ENCODE data around the gene ANKRD11.
A peak's percentile ranks its signal among the peaks of the same experiment; 100 is the strongest.

The ANKRD11 gene

DNA sequence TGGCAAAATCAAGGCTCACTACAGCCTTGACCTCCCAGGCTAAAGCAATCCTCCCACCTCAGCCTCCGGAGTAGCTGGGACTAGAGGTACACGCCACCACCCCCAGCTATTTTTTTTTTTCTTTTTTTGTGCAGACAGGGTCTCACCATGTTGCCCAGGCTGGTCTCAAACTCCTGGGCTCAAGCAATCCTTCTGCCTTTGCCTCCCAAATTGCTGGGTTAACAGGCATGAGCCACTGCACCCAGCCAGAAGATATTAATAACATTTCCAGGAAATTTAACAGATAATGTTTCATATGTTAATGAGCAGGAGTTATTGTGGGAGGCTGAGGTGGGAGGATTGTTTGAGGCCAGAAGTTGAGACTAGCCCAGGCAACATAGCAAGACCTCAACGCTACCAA is 9.4 kb upstream of the ANKRD11 start:
- no peak overlapping the region for H3K27ac ChIP-seq (replicated peaks; ENCODE audit: low read length)
- no peak overlapping the region for H3K14ac ChIP-seq (ENCODE audit: low read length)
- no CpG with 5 or more reads among the region's 3 CpGs for WGBS, 2 donors (ENCODE audit: extremely low coverage in 2 of 2, insufficient read length in 2 of 2, insufficient replicate concordance in 1 of 2)
- peaks cover 2% of the 10 kb centered on the region for H3K79me1 ChIP-seq (ENCODE audit: low read depth, low read length)
- no peak overlapping the region for H3K4me3 ChIP-seq (ENCODE audit: low read length in 2 of 2)
- no peak overlapping the region for H4K91ac ChIP-seq (ENCODE audit: low read depth, low read length, poor library complexity)
- H2BK120ac ChIP-seq (ENCODE audit: low read depth, low read length): no peak overlapping the region
- no peak for DNase-seq (ENCODE audit: low spot score)
- H2AFZ ChIP-seq (ENCODE audit: low read length): no peak overlapping the region
- no peak overlapping the region for H2BK12ac ChIP-seq (ENCODE audit: low read length)
- no peak overlapping the region for H3K18ac ChIP-seq (ENCODE audit: low read length)
- H2BK5ac ChIP-seq (ENCODE audit: low read length): peak overlapping the region; percentile 48
- peaks cover 0 to 6% of the 10 kb centered on the region in 2 donors for H3K4me1 ChIP-seq (ENCODE audit: control insufficient read depth in 2 of 2, insufficient read depth in 1 of 2, low read depth in 1 of 2, low read length in 2 of 2)
- H3K4me2 ChIP-seq (ENCODE audit: insufficient read depth, low read length, poor library complexity, severe bottlenecking): no peak overlapping the region
- H3K9me3 ChIP-seq (replicated peaks in 1 of 2; ENCODE audit: control insufficient read depth in 2 of 2, insufficient read depth in 1 of 2, low read depth in 1 of 2, low read length in 2 of 2): no peaks in the 10 kb centered on the region
- H2AK5ac ChIP-seq (ENCODE audit: low read depth, low read length): no peak overlapping the region
- no peak overlapping the region for H3K9ac ChIP-seq (ENCODE audit: low read depth, low read length, poor library complexity)
- H2BK15ac ChIP-seq (ENCODE audit: low read length): no peak overlapping the region
- H3K36me3 ChIP-seq (replicated peaks in 1 of 2; ENCODE audit: control insufficient read depth in 2 of 2, insufficient read depth in 2 of 2, low read length in 2 of 2): peaks cover 4 to 6% of the 10 kb centered on the region in 2 donors
- H3K4ac ChIP-seq (ENCODE audit: low read length): no peak overlapping the region
- H4K8ac ChIP-seq (ENCODE audit: low read depth, low read length): no peak overlapping the region
- H3K27me3 ChIP-seq (ENCODE audit: control insufficient read depth in 3 of 3, insufficient read depth in 3 of 3, low read depth in 1 of 3, low read length in 3 of 3): no peaks in the 10 kb centered on the region
- H3K23ac ChIP-seq (ENCODE audit: low read depth, low read length, poor library complexity): no peak overlapping the region

DNA sequence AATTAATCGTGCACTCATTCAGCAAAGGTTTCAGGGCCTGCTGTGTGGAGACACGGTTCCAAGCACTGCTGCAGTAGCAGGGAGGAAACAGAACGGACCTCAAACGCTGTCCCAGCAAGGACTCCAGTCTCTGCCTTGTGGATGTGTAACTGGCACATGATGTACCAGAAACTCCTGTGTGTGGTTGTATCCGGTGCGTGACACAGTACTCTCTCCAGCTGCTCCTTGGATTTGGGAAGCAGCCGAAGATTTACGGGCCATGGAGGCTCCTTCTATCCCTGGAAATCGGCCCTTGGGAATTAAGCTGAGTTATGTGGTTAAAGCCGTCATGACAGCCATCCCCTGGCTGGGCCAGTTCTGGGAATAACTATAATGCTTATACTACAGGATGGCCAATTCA is 8.5 kb upstream of the ANKRD11 start:
- H3K4me1 ChIP-seq (ENCODE audit: control insufficient read depth in 2 of 2, insufficient read depth in 1 of 2, low read depth in 1 of 2, low read length in 2 of 2): peaks cover 0 to 14% of the 10 kb centered on the region in 2 donors
- H3K4me3 ChIP-seq (ENCODE audit: low read length in 2 of 2): no peak overlapping the region
- peaks cover 2% of the 10 kb centered on the region for H3K79me1 ChIP-seq (ENCODE audit: low read depth, low read length)
- H4K91ac ChIP-seq (ENCODE audit: low read depth, low read length, poor library complexity): no peak overlapping the region
- H3K27ac ChIP-seq (replicated peaks; ENCODE audit: low read length): no peak overlapping the region
- no peak overlapping the region for H3K4ac ChIP-seq (ENCODE audit: low read length)
- no peak overlapping the region for H2AK5ac ChIP-seq (ENCODE audit: low read depth, low read length)
- H3K18ac ChIP-seq (ENCODE audit: low read length): no peak overlapping the region
- no peak overlapping the region for H3K23ac ChIP-seq (ENCODE audit: low read depth, low read length, poor library complexity)
- H3K36me3 ChIP-seq (replicated peaks in 1 of 2; ENCODE audit: control insufficient read depth in 2 of 2, insufficient read depth in 2 of 2, low read length in 2 of 2): peaks cover 4 to 6% of the 10 kb centered on the region in 2 donors
- H2BK12ac ChIP-seq (ENCODE audit: low read length): no peak overlapping the region
- no peak overlapping the region for H2AFZ ChIP-seq (ENCODE audit: low read length)
- no peak overlapping the region for H4K8ac ChIP-seq (ENCODE audit: low read depth, low read length)
- H3K14ac ChIP-seq (ENCODE audit: low read length): no peak overlapping the region
- H3K27me3 ChIP-seq (ENCODE audit: control insufficient read depth in 3 of 3, insufficient read depth in 3 of 3, low read depth in 1 of 3, low read length in 3 of 3): no peaks in the 10 kb centered on the region
- H3K9me3 ChIP-seq (replicated peaks in 1 of 2; ENCODE audit: control insufficient read depth in 2 of 2, insufficient read depth in 1 of 2, low read depth in 1 of 2, low read length in 2 of 2): no peaks in the 10 kb centered on the region
- H2BK5ac ChIP-seq (ENCODE audit: low read length): no peak overlapping the region
- no peak for DNase-seq (ENCODE audit: low spot score)
- WGBS, 2 donors (ENCODE audit: extremely low coverage in 2 of 2, insufficient read length in 2 of 2, insufficient replicate concordance in 1 of 2): no CpG with 5 or more reads among the region's 10 CpGs
- H3K4me2 ChIP-seq (ENCODE audit: insufficient read depth, low read length, poor library complexity, severe bottlenecking): no peak overlapping the region
- H3K9ac ChIP-seq (ENCODE audit: low read depth, low read length, poor library complexity): no peak overlapping the region
- H2BK15ac ChIP-seq (ENCODE audit: low read length): no peak overlapping the region
- H2BK120ac ChIP-seq (ENCODE audit: low read depth, low read length): no peak overlapping the region

DNA sequence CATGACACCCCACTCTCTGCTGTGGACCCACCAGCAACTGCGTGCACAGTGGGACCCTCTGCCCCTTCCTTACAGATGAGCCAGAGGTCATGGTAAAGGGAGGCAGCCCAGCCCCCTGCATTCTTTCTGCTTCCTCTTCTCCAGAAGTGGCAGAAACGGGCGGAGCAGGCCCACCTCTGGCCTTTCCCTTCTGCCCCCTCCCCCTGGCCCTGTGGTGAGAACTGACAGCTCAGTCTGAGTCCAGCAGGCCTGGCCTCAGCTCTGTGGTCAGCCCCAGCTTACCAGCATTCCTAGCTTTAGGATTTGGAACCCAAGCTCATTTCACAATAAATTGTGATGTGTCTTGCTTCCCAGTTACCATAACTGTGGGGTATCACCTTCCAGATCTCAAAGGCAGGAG is 4.8 kb upstream of the ANKRD11 start:
- H4K91ac ChIP-seq (ENCODE audit: low read depth, low read length, poor library complexity): no peak overlapping the region
- WGBS, 2 donors (ENCODE audit: extremely low coverage in 2 of 2, insufficient read length in 2 of 2, insufficient replicate concordance in 1 of 2): no CpG with 5 or more reads among the region's 3 CpGs
- DNase-seq (ENCODE audit: low spot score): no peak
- H3K79me1 ChIP-seq (ENCODE audit: low read depth, low read length): peaks cover 3% of the 10 kb centered on the region
- no peak overlapping the region for H3K4me3 ChIP-seq (ENCODE audit: low read length in 2 of 2)
- no peak overlapping the region for H3K9ac ChIP-seq (ENCODE audit: low read depth, low read length, poor library complexity)
- no peak overlapping the region for H2BK120ac ChIP-seq (ENCODE audit: low read depth, low read length)
- H4K8ac ChIP-seq (ENCODE audit: low read depth, low read length): no peak overlapping the region
- H3K4ac ChIP-seq (ENCODE audit: low read length): no peak overlapping the region
- H3K23ac ChIP-seq (ENCODE audit: low read depth, low read length, poor library complexity): no peak overlapping the region
- no peak overlapping the region for H2AFZ ChIP-seq (ENCODE audit: low read length)
- peak overlapping the region; percentile 31 for H3K14ac ChIP-seq (ENCODE audit: low read length)
- H2BK12ac ChIP-seq (ENCODE audit: low read length): no peak overlapping the region
- no peaks in the 10 kb centered on the region for H3K27me3 ChIP-seq (ENCODE audit: control insufficient read depth in 3 of 3, insufficient read depth in 3 of 3, low read depth in 1 of 3, low read length in 3 of 3)
- peaks cover 4 to 21% of the 10 kb centered on the region in 2 donors for H3K4me1 ChIP-seq (ENCODE audit: control insufficient read depth in 2 of 2, insufficient read depth in 1 of 2, low read depth in 1 of 2, low read length in 2 of 2)
- no peak overlapping the region for H2BK5ac ChIP-seq (ENCODE audit: low read length)
- H3K27ac ChIP-seq (replicated peaks; ENCODE audit: low read length): no peak overlapping the region
- no peak overlapping the region for H2AK5ac ChIP-seq (ENCODE audit: low read depth, low read length)
- H3K9me3 ChIP-seq (replicated peaks in 1 of 2; ENCODE audit: control insufficient read depth in 2 of 2, insufficient read depth in 1 of 2, low read depth in 1 of 2, low read length in 2 of 2): no peaks in the 10 kb centered on the region
- peaks cover 6% of the 10 kb centered on the region in 2 donors for H3K36me3 ChIP-seq (replicated peaks in 1 of 2; ENCODE audit: control insufficient read depth in 2 of 2, insufficient read depth in 2 of 2, low read length in 2 of 2)
- H2BK15ac ChIP-seq (ENCODE audit: low read length): no peak overlapping the region
- no peak overlapping the region for H3K18ac ChIP-seq (ENCODE audit: low read length)
- H3K4me2 ChIP-seq (ENCODE audit: insufficient read depth, low read length, poor library complexity, severe bottlenecking): no peak overlapping the region

DNA sequence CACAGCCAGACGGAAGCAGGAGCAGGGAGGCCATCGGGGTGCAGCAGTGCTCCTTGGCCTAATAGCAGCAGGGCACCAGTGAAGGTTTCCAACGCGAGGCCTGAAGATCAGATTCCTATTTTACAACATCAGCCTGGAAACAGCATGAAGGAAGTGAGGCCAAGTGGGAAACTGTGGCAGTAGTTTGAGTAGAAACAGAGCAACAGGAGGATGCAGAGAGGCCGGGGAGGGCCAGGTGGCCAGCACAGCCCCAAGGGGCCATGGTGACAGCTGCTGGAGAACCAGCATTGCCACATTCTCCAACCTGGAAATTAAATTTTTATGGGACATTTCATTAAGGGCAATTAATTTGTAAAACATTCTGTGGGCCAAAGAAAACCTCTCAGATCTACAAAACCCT is 3.4 kb upstream of the ANKRD11 start:
- H3K23ac ChIP-seq (ENCODE audit: low read depth, low read length, poor library complexity): no peak overlapping the region
- H3K36me3 ChIP-seq (replicated peaks in 1 of 2; ENCODE audit: control insufficient read depth in 2 of 2, insufficient read depth in 2 of 2, low read length in 2 of 2): peaks cover 3 to 4% of the 10 kb centered on the region in 2 donors
- H3K4ac ChIP-seq (ENCODE audit: low read length): no peak overlapping the region
- no peaks in the 10 kb centered on the region for H3K9me3 ChIP-seq (replicated peaks in 1 of 2; ENCODE audit: control insufficient read depth in 2 of 2, insufficient read depth in 1 of 2, low read depth in 1 of 2, low read length in 2 of 2)
- H3K9ac ChIP-seq (ENCODE audit: low read depth, low read length, poor library complexity): no peak overlapping the region
- no peak overlapping the region for H3K4me2 ChIP-seq (ENCODE audit: insufficient read depth, low read length, poor library complexity, severe bottlenecking)
- peaks cover 5 to 21% of the 10 kb centered on the region in 2 donors for H3K4me1 ChIP-seq (ENCODE audit: control insufficient read depth in 2 of 2, insufficient read depth in 1 of 2, low read depth in 1 of 2, low read length in 2 of 2)
- no peak overlapping the region for H4K91ac ChIP-seq (ENCODE audit: low read depth, low read length, poor library complexity)
- no peak overlapping the region for H2AK5ac ChIP-seq (ENCODE audit: low read depth, low read length)
- no peak overlapping the region for H3K27ac ChIP-seq (replicated peaks; ENCODE audit: low read length)
- DNase-seq (ENCODE audit: low spot score): no peak
- H4K8ac ChIP-seq (ENCODE audit: low read depth, low read length): no peak overlapping the region
- H2BK15ac ChIP-seq (ENCODE audit: low read length): no peak overlapping the region
- no peaks in the 10 kb centered on the region for H3K27me3 ChIP-seq (ENCODE audit: control insufficient read depth in 3 of 3, insufficient read depth in 3 of 3, low read depth in 1 of 3, low read length in 3 of 3)
- H3K14ac ChIP-seq (ENCODE audit: low read length): no peak overlapping the region
- WGBS, 2 donors (ENCODE audit: extremely low coverage in 2 of 2, insufficient read length in 2 of 2, insufficient replicate concordance in 1 of 2): no CpG with 5 or more reads among the region's 5 CpGs
- no peak overlapping the region for H2AFZ ChIP-seq (ENCODE audit: low read length)
- no peak overlapping the region for H2BK5ac ChIP-seq (ENCODE audit: low read length)
- peaks cover 3% of the 10 kb centered on the region for H3K79me1 ChIP-seq (ENCODE audit: low read depth, low read length)
- no peak overlapping the region for H3K18ac ChIP-seq (ENCODE audit: low read length)
- H2BK120ac ChIP-seq (ENCODE audit: low read depth, low read length): no peak overlapping the region
- no peak overlapping the region for H3K4me3 ChIP-seq (ENCODE audit: low read length in 2 of 2)
- H2BK12ac ChIP-seq (ENCODE audit: low read length): no peak overlapping the region
